HL-60 (cell line): ENCODE data around the gene AIG1.

Experiments
- POLR2AphosphoS5 ChIP-seq: IDR thresholded peaks from 2 replicates; pipeline ENCODE4 v1.6.1; 2012; ENCODE audit warnings: low read depth
- SPI1 ChIP-seq: IDR thresholded peaks from 2 replicates; pipeline ENCODE4 v1.6.1; 2012; ENCODE audit warnings: low read depth, mild to moderate bottlenecking, borderline replicate concordance
- TF ChIP-seq, protein P1 (sequence below): IDR thresholded peaks from one replicate; pipeline ENCODE4 v1.5.1; 2011; ENCODE audit warnings: low read length, control low read depth, inconsistent platforms; ENCODE audit not compliant: insufficient read depth
- TF ChIP-seq, protein P2 (sequence below): IDR thresholded peaks from 2 replicates; pipeline ENCODE4 v1.6.1; 2012; ENCODE audit warnings: low read depth; ENCODE audit not compliant: insufficient replicate concordance

GRCh38 chr6:143204045-143204444 is 143.4 kb downstream of the AIG1 start:
- TF ChIP-seq SPI1 (no peak), POLR2AphosphoS5 (no peak)
- TF ChIP-seq, protein P1, sequence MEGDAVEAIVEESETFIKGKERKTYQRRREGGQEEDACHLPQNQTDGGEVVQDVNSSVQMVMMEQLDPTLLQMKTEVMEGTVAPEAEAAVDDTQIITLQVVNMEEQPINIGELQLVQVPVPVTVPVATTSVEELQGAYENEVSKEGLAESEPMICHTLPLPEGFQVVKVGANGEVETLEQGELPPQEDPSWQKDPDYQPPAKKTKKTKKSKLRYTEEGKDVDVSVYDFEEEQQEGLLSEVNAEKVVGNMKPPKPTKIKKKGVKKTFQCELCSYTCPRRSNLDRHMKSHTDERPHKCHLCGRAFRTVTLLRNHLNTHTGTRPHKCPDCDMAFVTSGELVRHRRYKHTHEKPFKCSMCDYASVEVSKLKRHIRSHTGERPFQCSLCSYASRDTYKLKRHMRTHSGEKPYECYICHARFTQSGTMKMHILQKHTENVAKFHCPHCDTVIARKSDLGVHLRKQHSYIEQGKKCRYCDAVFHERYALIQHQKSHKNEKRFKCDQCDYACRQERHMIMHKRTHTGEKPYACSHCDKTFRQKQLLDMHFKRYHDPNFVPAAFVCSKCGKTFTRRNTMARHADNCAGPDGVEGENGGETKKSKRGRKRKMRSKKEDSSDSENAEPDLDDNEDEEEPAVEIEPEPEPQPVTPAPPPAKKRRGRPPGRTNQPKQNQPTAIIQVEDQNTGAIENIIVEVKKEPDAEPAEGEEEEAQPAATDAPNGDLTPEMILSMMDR, result no peak
- TF ChIP-seq, protein P2, sequence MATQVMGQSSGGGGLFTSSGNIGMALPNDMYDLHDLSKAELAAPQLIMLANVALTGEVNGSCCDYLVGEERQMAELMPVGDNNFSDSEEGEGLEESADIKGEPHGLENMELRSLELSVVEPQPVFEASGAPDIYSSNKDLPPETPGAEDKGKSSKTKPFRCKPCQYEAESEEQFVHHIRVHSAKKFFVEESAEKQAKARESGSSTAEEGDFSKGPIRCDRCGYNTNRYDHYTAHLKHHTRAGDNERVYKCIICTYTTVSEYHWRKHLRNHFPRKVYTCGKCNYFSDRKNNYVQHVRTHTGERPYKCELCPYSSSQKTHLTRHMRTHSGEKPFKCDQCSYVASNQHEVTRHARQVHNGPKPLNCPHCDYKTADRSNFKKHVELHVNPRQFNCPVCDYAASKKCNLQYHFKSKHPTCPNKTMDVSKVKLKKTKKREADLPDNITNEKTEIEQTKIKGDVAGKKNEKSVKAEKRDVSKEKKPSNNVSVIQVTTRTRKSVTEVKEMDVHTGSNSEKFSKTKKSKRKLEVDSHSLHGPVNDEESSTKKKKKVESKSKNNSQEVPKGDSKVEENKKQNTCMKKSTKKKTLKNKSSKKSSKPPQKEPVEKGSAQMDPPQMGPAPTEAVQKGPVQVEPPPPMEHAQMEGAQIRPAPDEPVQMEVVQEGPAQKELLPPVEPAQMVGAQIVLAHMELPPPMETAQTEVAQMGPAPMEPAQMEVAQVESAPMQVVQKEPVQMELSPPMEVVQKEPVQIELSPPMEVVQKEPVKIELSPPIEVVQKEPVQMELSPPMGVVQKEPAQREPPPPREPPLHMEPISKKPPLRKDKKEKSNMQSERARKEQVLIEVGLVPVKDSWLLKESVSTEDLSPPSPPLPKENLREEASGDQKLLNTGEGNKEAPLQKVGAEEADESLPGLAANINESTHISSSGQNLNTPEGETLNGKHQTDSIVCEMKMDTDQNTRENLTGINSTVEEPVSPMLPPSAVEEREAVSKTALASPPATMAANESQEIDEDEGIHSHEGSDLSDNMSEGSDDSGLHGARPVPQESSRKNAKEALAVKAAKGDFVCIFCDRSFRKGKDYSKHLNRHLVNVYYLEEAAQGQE, result no peak
